Loucy (cell line): ENCODE results near the gene FTCD.

Experiments
- H2AFZ ChIP-seq: fragments of 200-600 bp; sonication (generic); 2 replicates; pipeline ENCODE4 v1.6.0; 2016; ENCODE audit warnings: antibody characterized with exemption, mild to moderate bottlenecking, low read length, moderate library complexity
- H3F3A ChIP-seq: fragments of 200-600 bp; 2 replicates; pipeline ENCODE4 v1.6.0; 2016; ENCODE audit warnings: antibody characterized with exemption, low read depth, mild to moderate bottlenecking
- H3K27me3 ChIP-seq: fragments of 200-600 bp; sonication (generic); 2 replicates; pipeline ENCODE4 v1.6.1; 2014; ENCODE audit warnings: low read length, mild to moderate bottlenecking; ENCODE audit not compliant: insufficient read depth, poor library complexity, severe bottlenecking
- H3K36me3 ChIP-seq: fragments of 200-600 bp; sonication (generic); 2 replicates; pipeline ENCODE4 v1.6.1; 2016; ENCODE audit warnings: low read length; ENCODE audit not compliant: insufficient read depth
- H3K4me1 ChIP-seq: fragments of 200-600 bp; sonication (generic); 2 replicates; pipeline ENCODE4 v1.5.1; 2014; ENCODE audit warnings: low read length, mild to moderate bottlenecking; ENCODE audit not compliant: insufficient read depth, poor library complexity, severe bottlenecking
- H3K4me2 ChIP-seq: fragments of 200-600 bp; sonication (generic); 2 replicates; pipeline ENCODE4 v1.6.0; 2014; ENCODE audit warnings: antibody characterized with exemption, low read length, low read depth, mild to moderate bottlenecking; ENCODE audit not compliant: poor library complexity, severe bottlenecking
- H3K4me3 ChIP-seq: fragments of 200-600 bp; sonication (generic); 2 replicates; pipeline ENCODE4 v1.5.1; 2014; ENCODE audit warnings: low read length, mild to moderate bottlenecking, mixed read lengths; ENCODE audit not compliant: poor library complexity, severe bottlenecking
- H3K79me2 ChIP-seq: fragments of 200-600 bp; sonication (generic); 2 replicates; pipeline ENCODE4 v1.6.1; 2014; ENCODE audit warnings: low read length; ENCODE audit not compliant: insufficient read depth
- H3K9ac ChIP-seq: fragments of 200-600 bp; sonication (generic); 2 replicates; pipeline ENCODE4 v1.6.0; 2014; ENCODE audit warnings: mild to moderate bottlenecking, low read depth, low read length, moderate library complexity; ENCODE audit not compliant: poor library complexity, severe bottlenecking
- H3K9me2 ChIP-seq: fragments of 200-600 bp; sonication (generic); replicated peaks from 2 replicates; pipeline ENCODE4 v1.6.1; 2016; ENCODE audit warnings: low read depth, low read length, mixed read lengths
- H3K9me3 ChIP-seq: fragments of 200-600 bp; sonication (generic); 2 replicates; pipeline ENCODE4 v1.6.1; 2014; ENCODE audit warnings: mild to moderate bottlenecking, antibody characterized with exemption, low read length, low read depth; ENCODE audit not compliant: insufficient read depth
- H4K20me1 ChIP-seq: fragments of 200-600 bp; sonication (generic); 2 replicates; pipeline ENCODE4 v1.6.0; 2014; ENCODE audit warnings: antibody characterized with exemption, low read length, mild to moderate bottlenecking; ENCODE audit not compliant: insufficient read depth, poor library complexity, severe bottlenecking
- CTCF ChIP-seq: fragments of 200-600 bp; sonication (generic); conservative IDR thresholded peaks from 2 replicates; pipeline ENCODE4 v1.5.1; 2014; ENCODE audit warnings: mild to moderate bottlenecking, antibody characterized with exemption, low read length
- EZH2phosphoT487 ChIP-seq: fragments of 200-600 bp; IDR thresholded peaks from 2 replicates; pipeline ENCODE4 v1.6.1; 2018; ENCODE audit warnings: antibody characterized with exemption, mild to moderate bottlenecking, moderate library complexity, borderline replicate concordance

Gene FTCD

GRCh38 chr21:46121286-46122221 is 33.8 kb downstream of the FTCD start:
- peaks cover 11% of the 10 kb centered on the region; the same call in 1 of the 2 replicates for H3K9me3 ChIP-seq
- H3K4me2 ChIP-seq, result no peak overlapping the region
- H3K9me2 ChIP-seq, result no peaks in the 10 kb centered on the region
- TF ChIP-seq EZH2phosphoT487 (no peak), CTCF (no peak)
- H3K79me2 ChIP-seq, result no peaks in the 10 kb centered on the region
- H4K20me1 ChIP-seq, result no peaks in the 10 kb centered on the region
- no peaks in the 10 kb centered on the region for H3K36me3 ChIP-seq
- no peaks in the 10 kb centered on the region for H3K27me3 ChIP-seq
- H3K4me3 ChIP-seq, result no peak overlapping the region
- H2AFZ ChIP-seq, result no peak overlapping the region
- H3K4me1 ChIP-seq, result no peaks in the 10 kb centered on the region
- no peak overlapping the region for H3K9ac ChIP-seq
- no peaks in the 10 kb centered on the region for H3F3A ChIP-seq

GRCh38 chr21:46120301-46121285 is 34.8 kb downstream of the FTCD start:
- H3K9me2 ChIP-seq, result no peaks in the 10 kb centered on the region
- H2AFZ ChIP-seq, result no peak overlapping the region
- peaks cover 19% of the 10 kb centered on the region; the same call in 1 of the 2 replicates for H3K9me3 ChIP-seq
- no peak for TF ChIP-seq CTCF
- TF ChIP-seq EZH2phosphoT487, result no peak
- H3K27me3 ChIP-seq, result no peaks in the 10 kb centered on the region
- no peaks in the 10 kb centered on the region for H4K20me1 ChIP-seq
- no peak overlapping the region for H3K9ac ChIP-seq
- H3K4me2 ChIP-seq, result no peak overlapping the region
- H3F3A ChIP-seq, result no peaks in the 10 kb centered on the region
- no peaks in the 10 kb centered on the region for H3K36me3 ChIP-seq
- no peak overlapping the region for H3K4me3 ChIP-seq
- no peaks in the 10 kb centered on the region for H3K4me1 ChIP-seq
- no peaks in the 10 kb centered on the region for H3K79me2 ChIP-seq

GRCh38 chr21:46119637-46120271 is 35.6 kb downstream of the FTCD start:
- Histone ChIP-seq H3K9me2 (no peaks in the 10 kb centered on the region), H3K36me3 (no peaks in the 10 kb centered on the region), H3K9ac (no peak overlapping the region), H3K79me2 (no peaks in the 10 kb centered on the region), H3K9me3 (peaks cover 28% of the 10 kb centered on the region; the same call in 1 of the 2 replicates), H3K4me2 (no peak overlapping the region), H4K20me1 (no peaks in the 10 kb centered on the region), H3K27me3 (no peaks in the 10 kb centered on the region), H3K4me1 (no peaks in the 10 kb centered on the region), H3K4me3 (no peak overlapping the region), H3F3A (no peaks in the 10 kb centered on the region), H2AFZ (no peak overlapping the region)
- no peak for TF ChIP-seq CTCF
- no peak for TF ChIP-seq EZH2phosphoT487
